Measurements from ENCODE around the gene RUNX3.

RUNX3 gene

DNA sequence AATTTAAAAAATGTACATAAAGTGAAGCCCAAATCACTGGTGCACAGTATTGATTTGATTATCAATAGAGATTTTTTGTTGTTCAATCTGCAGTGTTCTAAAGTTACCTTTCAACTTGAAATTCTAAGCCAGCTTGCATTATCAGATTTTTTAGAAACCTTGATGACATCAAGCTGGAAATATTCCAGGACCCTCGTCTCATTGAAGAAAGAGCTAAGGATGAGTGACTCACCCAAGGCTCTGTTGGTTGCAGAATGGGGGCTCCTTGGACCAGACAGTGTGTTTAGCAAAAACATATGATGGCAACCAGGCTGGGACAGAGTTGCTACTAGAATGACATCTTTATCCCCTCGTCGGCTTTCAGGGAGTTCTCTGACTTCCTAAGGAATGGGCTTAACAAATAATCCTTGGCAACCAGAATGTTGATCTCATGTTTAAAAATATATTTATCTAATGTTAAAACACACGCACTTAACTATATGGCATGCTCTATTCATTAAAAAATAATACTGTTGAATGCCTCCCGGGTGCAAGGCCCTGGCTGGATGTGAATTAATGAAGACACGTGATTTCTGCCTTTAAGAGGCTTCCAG, 79.7 kb downstream of the RUNX3 start:
- no peak for DNase-seq (ENCODE audit: low read depth, low spot score)
- no peak overlapping the region for H3K27ac ChIP-seq

DNA sequence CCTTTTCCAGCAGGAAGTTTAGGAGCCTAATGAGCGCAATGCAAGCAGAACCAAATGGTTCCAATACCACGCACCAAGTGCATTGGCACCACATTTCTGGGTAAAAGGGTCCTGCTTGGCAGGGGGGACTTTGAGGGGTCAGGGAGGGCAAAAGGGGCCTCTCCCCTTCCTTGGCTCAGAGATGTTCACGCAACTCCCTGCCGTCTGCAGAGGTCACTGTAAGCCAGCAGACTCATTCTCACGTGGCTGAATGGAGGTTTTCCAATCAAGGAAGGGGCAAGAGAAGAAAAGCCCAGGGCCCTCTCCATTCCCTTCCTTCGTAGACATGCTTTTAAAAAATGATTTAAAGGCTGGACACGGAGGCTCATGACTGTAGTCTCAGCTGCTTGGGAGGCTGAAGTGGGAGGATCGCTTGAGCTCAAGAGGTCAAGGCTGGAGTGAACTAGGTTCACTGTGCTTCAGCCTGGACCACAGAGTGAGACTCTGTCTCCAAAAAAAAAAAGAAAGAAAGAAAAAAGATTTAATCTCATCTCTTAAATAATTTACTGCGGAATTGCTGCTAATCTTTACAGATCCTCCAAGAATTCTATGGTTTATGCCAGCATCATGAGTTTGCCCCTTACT, 80.3 kb downstream of the RUNX3 start:
- H3K27ac ChIP-seq: no peak overlapping the region
- DNase-seq (ENCODE audit: low read depth, low spot score): no peak

Data from epithelial cell of prostate (primary cell).